Activated CD4-positive, alpha-beta T cell treated with anti-CD3 and anti-CD28 coated beads, Interleukin-2, Interleukin-4, amounts not matched to agents 100 ng/mL and 50 ng/mL, durations not matched to agents 16 hours and 8 hours (primary cell): Measurements from ENCODE around the gene DEFB131A.
"Not testable (repeated sequence)": the region's sequence is repeated elsewhere in the genome, so short reads cannot be mapped to it uniquely, and the experiment has no call there.

ENCODE experiments used
- DNase-seq: peaks from one replicate; pipeline ENCODE4 v3.0.0-alpha.2; 2020; ENCODE audit warnings: low spot score

Gene DEFB131A, protein sequence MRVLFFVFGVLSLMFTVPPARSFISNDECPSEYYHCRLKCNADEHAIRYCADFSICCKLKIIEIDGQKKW

DNA sequence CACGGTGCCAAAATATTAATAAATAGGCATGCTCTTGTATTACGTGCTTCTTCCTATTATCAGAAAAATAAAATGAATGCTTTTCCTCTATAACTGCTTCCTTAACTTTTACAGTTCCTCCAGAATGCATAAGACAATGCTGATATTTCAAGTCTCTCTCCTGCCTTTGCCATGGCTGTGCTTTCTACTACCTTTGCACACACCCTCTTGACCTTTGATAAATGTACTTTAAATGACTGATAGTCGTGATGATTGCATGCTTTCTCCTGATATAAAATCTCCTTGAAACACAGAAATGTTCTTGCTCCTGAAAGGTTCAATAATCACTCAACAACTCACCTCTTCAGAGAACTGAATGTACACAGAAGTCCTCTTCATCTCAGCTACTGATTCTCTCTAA, at the start of gene DEFB131A:
DEFB131A (plus strand) TSS at position 301 of the 400 bp plus-strand sequence. CDS start 120 bp downstream, outside the sequence.
- DNase-seq: not testable (repeated sequence)

- not testable (repeated sequence) for DNase-seq
These were observed 38.4 kb upstream of the DEFB131A start for GRCh38 chr4:9405774-9406173.

- DNase-seq: not testable (repeated sequence)
These were observed 37.7 kb upstream of the DEFB131A start for GRCh38 chr4:9406491-9406890.

DNA sequence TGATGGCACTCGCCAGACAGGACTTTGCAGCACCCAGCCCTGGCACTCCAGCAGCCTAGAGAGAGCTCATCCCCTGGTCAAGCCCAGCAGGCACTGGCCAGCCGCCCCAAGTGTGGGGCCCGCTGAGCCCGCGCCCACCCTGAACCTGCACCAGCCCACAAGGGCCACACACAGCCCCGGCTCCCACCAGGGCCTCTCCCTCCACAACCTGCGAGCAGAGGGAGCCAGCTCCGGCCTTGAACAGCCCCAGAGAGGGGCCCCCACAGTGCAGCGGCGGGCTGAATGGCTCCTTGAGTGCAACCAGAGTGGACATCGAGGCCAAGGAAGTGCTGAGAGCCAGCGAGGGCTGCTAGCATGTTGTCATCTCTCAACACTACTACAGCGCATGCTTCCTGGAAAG, 34.4 kb upstream of the DEFB131A start:
- DNase-seq: no peak

DNA sequence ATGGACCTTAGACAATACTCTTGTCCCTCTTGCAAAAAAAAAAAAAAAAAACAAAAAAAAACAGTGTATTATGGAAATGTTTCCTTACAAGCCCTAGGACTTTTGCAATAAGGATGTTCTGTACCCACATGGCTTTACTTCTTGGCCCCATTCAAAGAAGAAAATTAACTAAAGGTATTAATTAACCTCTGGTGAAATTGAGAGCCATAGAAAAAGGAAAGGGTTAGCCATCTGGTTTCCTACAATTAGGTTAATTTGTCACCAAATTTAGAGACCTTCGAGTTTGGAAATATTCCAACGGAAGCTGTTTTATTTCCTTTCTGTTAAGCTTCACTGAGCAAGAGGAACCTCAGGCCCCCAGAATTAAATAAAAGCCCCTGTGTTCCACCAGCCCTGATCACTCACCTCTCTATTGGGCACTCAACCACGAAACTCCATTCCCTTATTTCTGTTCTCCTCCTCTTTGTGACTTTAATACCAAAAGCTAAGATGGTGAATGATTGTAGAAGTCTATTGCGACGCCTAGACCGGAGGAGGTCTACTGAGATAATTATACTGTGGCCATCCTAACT, 22.2 kb upstream of the DEFB131A start:
- not testable (repeated sequence) for DNase-seq

DNA sequence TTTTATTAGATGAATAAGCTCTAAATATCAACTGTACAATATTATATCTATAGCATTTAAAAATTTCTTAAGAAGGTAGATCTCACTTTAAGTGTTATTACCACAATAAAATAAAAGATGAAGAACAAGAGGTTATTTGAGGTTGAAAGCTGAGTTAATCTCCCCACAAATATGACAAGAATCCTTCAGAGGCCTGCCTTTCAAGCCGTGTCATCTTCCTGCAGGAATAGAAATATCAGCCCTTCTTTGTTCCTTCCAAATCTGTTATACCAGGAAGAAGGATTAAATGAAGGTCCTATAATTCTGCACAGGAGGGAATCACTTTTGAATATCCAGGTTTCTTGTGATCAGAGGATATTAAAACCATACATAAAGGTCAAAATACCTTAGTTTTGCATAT, 18.3 kb upstream of the DEFB131A start:
- not testable (repeated sequence) for DNase-seq

DNA sequence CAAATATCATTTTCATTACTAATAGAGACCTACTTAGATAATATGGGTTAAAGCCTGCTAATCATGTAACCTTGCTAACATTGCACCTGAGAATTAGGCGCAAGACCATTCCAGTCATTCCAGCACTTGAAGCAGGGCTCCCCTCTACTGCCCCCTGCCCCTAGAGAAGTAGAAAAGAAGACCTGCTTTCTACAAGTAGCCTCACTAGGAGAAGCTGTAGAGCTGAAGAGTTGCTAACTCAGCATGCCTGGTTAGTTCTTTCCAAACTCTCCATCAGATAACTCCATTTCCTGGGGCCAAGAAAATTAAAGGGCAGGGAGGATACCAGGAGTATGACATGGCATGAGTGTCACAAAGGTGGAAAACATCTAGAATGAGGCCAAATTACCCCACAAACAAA, 14.2 kb upstream of the DEFB131A start:
- DNase-seq: not testable (repeated sequence)

- not testable (repeated sequence) for DNase-seq
These were observed 10.9 kb upstream of the DEFB131A start for GRCh38 chr4:9433320-9433719.

- DNase-seq: not testable (repeated sequence)
These were observed 7.5 kb upstream of the DEFB131A start for GRCh38 chr4:9436728-9437127.

DNA sequence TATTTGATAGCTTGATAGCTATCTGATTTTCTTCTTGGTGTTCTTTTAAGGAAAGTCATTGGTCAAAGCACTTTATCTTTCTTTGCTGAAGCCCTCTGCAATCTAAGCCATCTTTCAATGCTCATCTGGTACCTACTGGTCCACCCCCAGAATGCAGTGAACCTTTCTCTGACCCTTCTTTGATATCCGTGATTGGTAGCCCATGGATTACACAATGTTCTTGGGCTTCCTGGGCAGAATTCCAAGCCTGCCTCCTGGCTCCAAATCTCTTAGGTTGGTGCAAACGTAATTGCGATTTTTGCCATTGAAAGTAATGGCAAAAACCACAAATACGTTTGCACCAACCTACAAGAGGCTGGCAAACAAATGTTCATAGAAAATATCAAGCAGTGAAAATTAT, 1.9 kb upstream of the DEFB131A start:
- not testable (repeated sequence) for DNase-seq

DNA sequence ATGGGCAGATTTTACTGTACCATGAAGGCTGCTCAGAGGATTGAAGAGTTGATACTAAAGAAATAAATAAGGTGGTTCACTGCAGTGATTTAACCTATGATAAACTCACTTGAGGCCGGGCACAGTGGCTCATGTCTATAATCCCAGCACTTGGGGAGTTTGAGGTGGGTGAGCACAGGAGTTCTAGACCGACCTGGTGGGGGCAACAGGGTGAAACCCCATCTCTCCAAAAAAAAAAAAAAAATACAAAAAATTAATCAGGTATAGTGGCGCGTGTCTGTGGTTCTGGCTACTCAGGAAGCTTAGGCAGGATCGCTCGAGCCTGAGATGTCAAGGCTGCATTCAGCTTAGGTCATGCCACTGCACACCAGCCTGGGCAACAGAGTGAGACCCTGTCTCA, 467 bp downstream of the DEFB131A start:
- DNase-seq: not testable (repeated sequence)

GRCh38 chr4:9452251-9452650, 8.0 kb downstream of the DEFB131A start:
- not testable (repeated sequence) for DNase-seq

DNA sequence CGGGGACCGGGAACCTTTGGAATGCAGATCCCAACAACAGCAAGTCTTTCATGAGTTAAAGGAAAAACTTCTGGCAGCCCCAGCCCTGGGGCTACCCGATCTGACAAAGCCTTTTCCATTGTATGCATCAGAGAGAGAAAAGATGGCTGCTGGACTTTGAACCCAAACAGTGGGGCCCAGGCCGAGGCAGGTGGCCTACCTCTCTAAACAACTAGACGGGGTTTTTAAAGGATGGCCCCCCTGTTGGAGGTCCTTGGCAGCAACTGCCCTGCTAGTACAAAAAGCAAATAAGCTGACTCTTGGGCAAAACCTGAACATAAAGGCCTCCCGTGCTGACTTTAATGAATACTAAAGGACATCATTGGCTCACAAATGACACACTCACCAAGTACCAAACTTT, 10.1 kb downstream of the DEFB131A start:
- DNase-seq: not testable (repeated sequence)

GRCh38 chr4:9455046-9455445, 10.8 kb downstream of the DEFB131A start:
- not testable (repeated sequence) for DNase-seq

DNA sequence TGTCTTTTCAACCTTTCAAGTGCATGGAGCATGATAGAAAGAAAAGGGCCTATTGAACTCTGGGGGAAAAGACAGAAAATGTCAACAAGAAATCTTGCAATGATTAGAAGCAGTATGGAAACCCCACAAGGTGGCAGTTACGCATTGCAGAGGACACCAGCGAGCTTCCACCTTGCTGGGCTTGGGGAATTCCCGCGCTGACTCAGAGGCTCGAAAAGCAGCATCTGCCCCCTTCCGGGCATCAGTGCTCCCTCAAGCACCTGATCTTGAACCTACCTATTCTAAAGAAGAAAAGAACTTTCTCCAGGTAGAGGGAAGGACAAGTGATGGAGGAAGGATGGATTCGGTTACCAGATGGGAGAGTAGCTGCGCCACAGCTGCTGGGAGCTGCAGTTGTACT, 35.3 kb downstream of the DEFB131A start:
- not testable (repeated sequence) for DNase-seq

DNA sequence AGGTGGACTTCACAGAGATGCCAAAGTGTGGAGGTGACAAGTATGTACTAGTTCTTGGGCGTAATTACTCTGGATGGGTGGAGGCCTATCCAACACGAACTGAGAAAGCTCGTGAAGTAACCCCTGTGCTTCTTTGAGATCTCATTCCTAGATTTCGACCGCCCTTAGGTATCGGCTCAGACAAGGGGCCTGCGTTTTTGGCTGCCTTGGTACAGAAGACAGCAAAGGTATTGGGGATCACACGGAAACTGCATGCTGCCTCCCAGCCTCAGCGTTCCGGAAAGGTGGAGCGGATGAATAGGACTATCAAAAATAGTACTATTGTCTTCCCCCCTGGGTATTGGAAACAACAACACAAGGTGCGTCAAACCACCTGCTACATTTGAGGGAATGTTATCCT, 35.9 kb downstream of the DEFB131A start:
- not testable (repeated sequence) for DNase-seq

DNA sequence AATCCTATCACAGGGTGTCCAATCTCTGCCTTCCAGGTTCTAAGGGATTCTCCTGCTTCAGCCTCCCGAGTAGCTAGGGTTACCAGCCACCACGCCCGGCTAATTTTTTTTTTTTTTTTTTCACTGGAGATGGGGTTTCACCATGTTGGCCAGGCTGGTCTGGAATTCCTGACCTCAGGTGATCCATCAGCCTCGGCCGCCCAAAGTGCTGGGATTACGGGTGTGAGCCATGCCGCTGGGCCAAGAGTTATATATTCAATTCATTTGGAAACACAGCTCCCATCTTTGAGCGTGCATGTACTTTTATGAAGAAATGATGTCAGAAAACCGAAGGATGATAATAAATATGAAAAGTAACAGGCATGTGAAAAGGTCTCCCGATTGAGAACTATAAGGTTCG, 38.7 kb downstream of the DEFB131A start:
- DNase-seq: not testable (repeated sequence)

GRCh38 chr4:9483682-9484081, 39.5 kb downstream of the DEFB131A start:
- not testable (repeated sequence) for DNase-seq

DNA sequence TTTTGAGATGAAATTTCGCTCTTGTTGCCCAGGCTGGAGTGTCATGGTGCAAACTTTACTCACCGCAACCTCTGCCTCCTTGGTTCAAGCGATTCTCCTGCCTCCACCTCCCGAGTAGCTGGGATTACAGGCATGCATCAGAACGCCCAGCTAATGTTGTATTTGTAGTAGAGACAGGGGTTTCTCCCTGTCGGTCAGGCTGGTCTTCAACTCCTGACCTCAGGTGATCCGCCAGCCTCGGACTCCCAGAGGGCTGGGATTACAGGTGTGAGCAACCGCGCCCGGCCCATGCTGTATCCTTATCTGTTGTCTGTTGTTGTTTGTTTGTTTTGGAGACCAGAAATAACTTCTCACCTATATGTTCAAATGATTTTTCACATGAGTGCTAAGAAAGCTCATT, 42.7 kb downstream of the DEFB131A start:
- DNase-seq: not testable (repeated sequence)

- DNase-seq: not testable (repeated sequence)
These were observed 44.6 kb downstream of the DEFB131A start for GRCh38 chr4:9488796-9489195.

GRCh38 chr4:9490496-9490895, 46.3 kb downstream of the DEFB131A start:
- DNase-seq: not testable (repeated sequence)

- DNase-seq: not testable (repeated sequence)
These were observed 46.8 kb downstream of the DEFB131A start for GRCh38 chr4:9490986-9491385.

DNA sequence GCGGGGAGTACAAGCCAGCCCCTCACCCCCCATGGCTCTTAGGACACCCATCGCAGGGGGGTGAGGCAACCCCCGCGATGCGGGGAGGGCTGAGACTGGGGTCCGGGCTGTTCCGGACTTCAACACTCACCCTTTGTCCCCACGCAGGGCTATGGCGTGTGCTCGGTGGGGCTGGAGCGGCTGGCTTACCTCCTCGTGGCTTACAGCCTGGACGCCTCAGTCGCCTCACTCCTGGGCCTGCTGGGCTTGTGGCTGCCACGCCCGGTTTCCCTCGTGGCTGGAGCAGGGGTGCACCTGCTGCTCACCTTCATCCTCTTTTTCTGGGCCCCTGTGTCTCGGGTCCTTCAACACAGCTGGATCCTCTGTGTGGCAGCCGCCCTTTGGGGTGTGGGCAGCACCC, 49.4 kb downstream of the DEFB131A start:
- not testable (repeated sequence) for DNase-seq
